Thymus (tissue), 11 donors: Measurements from ENCODE around the gene MEGF11. TPM values are rescaled to one million over a fixed set of nuclear protein-coding genes. Genes with fewer than 3 reads are reported as not detected.

Experiments
- DNase-seq, 9 donors: peaks; one replicate each; pipeline ENCODE4 v3.0.0-alpha.2; 2013; ENCODE audit warnings: low spot score in 9 of 9, low read depth in 6 of 9, missing footprints in 1 of 9
- H3K27ac ChIP-seq, 2 donors: one replicate each; pipeline ENCODE4 v1.5.1; 2013; ENCODE audit warnings: control low read depth in 1 of 2, low read depth in 1 of 2, low read length in 1 of 2, mild to moderate bottlenecking in 1 of 2, moderate library complexity in 1 of 2
- H3K27me3 ChIP-seq, 2 donors: one replicate each; pipeline ENCODE4 v1.5.1; 2013; ENCODE audit warnings: low read length in 1 of 2; ENCODE audit not compliant: control insufficient read depth in 2 of 2, insufficient read depth in 1 of 2
- H3K36me3 ChIP-seq, 2 donors: one replicate each; pipeline ENCODE4 v1.5.1; 2013; ENCODE audit warnings: low read length in 1 of 2, mild to moderate bottlenecking in 1 of 2, moderate library complexity in 1 of 2; ENCODE audit not compliant: control insufficient read depth in 2 of 2, insufficient read depth in 2 of 2
- H3K4me1 ChIP-seq, 2 donors: one replicate each; pipeline ENCODE4 v1.5.1; 2013; ENCODE audit warnings: low read length in 2 of 2; ENCODE audit not compliant: control insufficient read depth in 2 of 2, insufficient read depth in 2 of 2
- H3K4me3 ChIP-seq, 2 donors: one replicate each; pipeline ENCODE4 v1.5.1; 2013; ENCODE audit warnings: low read length in 2 of 2, control low read depth in 1 of 2, mild to moderate bottlenecking in 1 of 2
- H3K9me3 ChIP-seq, 2 donors: one replicate each; pipeline ENCODE4 v1.5.1; 2013; ENCODE audit warnings: low read length in 1 of 2, mild to moderate bottlenecking in 1 of 2; ENCODE audit not compliant: control insufficient read depth in 2 of 2, insufficient read depth in 1 of 2
- WGBS: extraction: QIAGEN DNeasy Blood & Tissue Kit; methylation state at CpG from one replicate; pipeline ENCODE4 v1.1.7; 2013; 5-methylcytosine and 5-hydroxymethylcytosine counted together
- polyA plus RNA-seq: library from polyadenylated mRNA; stranded (reverse); fragments of 200-250 nt; gene quantifications from one replicate; pipeline ENCODE4 v1.2.3, GENCODE V29; 2013
- total RNA-seq: library from RNA; stranded (reverse); fragments of 120-200 nt; gene quantifications from one replicate; pipeline ENCODE4 v1.2.4, GENCODE V29; 2013
- donor health status: healthy.

The MEGF11 gene
- total and polyA plus RNA-seq, 2 donors: 0.28 to 0.66 TPM

DNA sequence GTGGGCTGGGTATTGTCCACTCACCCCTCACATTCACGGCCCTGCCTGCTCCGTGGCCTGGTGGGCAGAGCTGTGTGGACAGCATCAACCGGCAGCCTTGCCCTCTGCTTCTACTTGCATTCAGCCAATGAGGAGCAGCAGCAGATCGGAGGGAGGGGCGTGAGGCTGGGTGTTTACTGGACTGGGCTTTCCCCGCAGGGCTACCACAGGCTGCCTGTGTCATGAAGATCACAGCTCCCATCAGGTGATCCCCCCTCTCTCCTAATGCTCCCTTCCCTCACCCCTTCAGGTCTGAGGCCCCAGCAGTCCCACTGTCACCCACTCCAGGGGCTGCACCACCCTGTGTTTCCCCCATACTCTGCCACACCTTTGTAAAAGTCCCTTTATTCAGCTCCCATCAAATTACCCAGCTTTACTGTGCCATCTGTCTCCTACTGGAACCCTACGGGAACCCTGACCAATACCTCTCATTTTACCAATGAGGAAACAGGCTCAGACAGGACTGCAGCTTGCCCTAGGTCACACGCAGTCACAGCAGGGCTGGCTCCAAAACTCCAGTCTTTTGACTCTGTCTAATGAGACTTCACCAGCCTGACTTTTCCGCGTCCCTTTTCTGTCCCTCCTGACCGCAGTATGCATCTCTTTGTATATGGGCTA lies 81.1 kb downstream of the MEGF11 start:
- Histone ChIP-seq H3K4me1 (no peaks in the 10 kb centered on the region), H3K36me3 (no peaks in the 10 kb centered on the region), H3K27ac (no peak overlapping the region), H3K4me3 (no peak overlapping the region), H3K9me3 (no peaks in the 10 kb centered on the region), H3K27me3 (peaks cover 0 to 17% of the 10 kb centered on the region in 2 donors)
- DNase-seq: no peak
- 90% methylated on average over 11 of the region's 11 CpGs for WGBS

DNA sequence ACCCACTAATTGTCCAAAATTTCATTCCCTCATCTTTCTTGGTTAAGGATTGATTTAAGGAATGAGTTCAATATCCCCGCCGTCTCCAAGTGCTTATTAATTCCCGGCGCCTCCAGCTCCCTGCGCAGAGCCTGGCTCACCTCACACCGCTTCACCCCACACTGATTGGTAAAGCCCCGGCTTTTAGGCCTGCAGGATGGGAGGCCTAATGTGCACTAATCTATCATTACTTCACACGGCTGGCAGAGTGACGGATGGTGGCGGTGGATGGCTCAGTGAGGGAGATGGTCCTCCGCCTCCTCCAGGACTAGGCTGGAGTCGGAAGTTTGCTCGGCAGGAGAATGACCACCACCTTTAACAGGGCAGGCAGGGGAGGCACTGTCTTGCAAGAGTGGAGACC lies 81.7 kb downstream of the MEGF11 start:
- no peaks in the 10 kb centered on the region for H3K36me3 ChIP-seq
- no peaks in the 10 kb centered on the region for H3K9me3 ChIP-seq
- H3K4me3 ChIP-seq: no peak overlapping the region
- 93% methylated on average over 13 of the region's 13 CpGs for WGBS
- H3K27ac ChIP-seq: no peak overlapping the region
- H3K27me3 ChIP-seq: peaks cover 0 to 17% of the 10 kb centered on the region in 2 donors
- no peak for DNase-seq
- H3K4me1 ChIP-seq: no peaks in the 10 kb centered on the region

GRCh38 chr15:66170716-66171115 lies 82.8 kb downstream of the MEGF11 start:
- no peak overlapping the region for H3K4me3 ChIP-seq
- no peaks in the 10 kb centered on the region for H3K4me1 ChIP-seq
- H3K27me3 ChIP-seq: peaks cover 0 to 16% of the 10 kb centered on the region in 2 donors
- no peaks in the 10 kb centered on the region for H3K36me3 ChIP-seq
- no peaks in the 10 kb centered on the region for H3K9me3 ChIP-seq
- 87% methylated on average over 5 of the region's 5 CpGs for WGBS
- no peak for DNase-seq
- no peak overlapping the region for H3K27ac ChIP-seq

DNA sequence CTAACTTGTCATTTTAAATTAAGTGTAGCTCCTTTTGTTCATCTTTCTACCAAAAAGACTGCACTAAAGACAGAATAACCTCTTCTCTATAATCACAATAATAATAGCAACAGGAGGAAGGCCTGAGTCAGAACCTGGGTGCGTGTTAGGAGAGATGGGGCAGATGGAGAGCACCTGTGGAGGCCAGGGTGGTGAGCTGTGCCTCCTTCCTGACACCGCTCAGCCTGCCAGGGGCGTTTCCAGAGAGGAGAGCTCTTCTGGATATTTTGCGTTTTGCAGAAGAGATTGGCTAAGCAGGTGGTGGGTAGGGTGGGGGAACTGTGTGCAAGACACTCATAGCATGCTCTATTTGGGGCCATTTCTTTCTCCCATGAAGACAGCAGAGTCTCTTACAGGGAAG lies 83.5 kb downstream of the MEGF11 start:
- no peaks in the 10 kb centered on the region for H3K4me1 ChIP-seq
- DNase-seq: no peak
- WGBS: 92% methylated on average over 4 of the region's 4 CpGs

DNA sequence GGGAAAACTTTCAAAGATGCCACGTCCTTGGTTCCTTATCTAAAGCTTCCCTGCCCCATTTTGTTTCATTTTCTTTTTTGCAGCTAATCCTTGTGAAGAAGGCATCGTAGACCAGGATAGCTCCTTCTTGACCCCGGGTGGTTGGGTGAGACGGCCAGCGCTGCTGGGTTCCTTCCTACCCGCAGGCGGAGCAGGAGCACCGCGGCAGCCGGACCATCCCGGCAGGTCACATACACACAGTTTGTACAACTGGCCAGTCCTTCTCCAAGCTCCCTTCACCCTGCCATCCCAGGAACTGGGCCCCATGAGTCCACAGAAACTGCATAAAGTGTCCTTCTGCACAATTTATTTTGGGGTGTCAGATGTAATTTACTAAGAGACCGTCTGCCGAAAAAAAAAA lies 83.9 kb downstream of the MEGF11 start:
- Histone ChIP-seq H3K27ac (no peak overlapping the region), H3K27me3 (peaks cover 0 to 17% of the 10 kb centered on the region in 2 donors), H3K4me1 (no peaks in the 10 kb centered on the region), H3K4me3 (no peak overlapping the region), H3K9me3 (no peaks in the 10 kb centered on the region), H3K36me3 (no peaks in the 10 kb centered on the region)
- DNase-seq: no peak
- 91% methylated on average over 13 of the region's 13 CpGs for WGBS

More for the DNA sequence above, 83.5 kb downstream of the MEGF11 start:
- H3K9me3 ChIP-seq: no peaks in the 10 kb centered on the region
- H3K27ac ChIP-seq: no peak overlapping the region
- no peaks in the 10 kb centered on the region for H3K36me3 ChIP-seq
- H3K4me3 ChIP-seq: no peak overlapping the region
- peaks cover 0 to 17% of the 10 kb centered on the region in 2 donors for H3K27me3 ChIP-seq

GRCh38 chr15:66169023-66169422 lies 84.5 kb downstream of the MEGF11 start:
- H3K27ac ChIP-seq: no peak overlapping the region
- 95% methylated on average over 12 of the region's 12 CpGs for WGBS
- no peaks in the 10 kb centered on the region for H3K9me3 ChIP-seq
- DNase-seq: no peak
- H3K36me3 ChIP-seq: no peaks in the 10 kb centered on the region
- no peaks in the 10 kb centered on the region for H3K4me1 ChIP-seq
- H3K27me3 ChIP-seq: peaks cover 0 to 14% of the 10 kb centered on the region in 2 donors
- no peak overlapping the region for H3K4me3 ChIP-seq

- Histone ChIP-seq H3K4me1 (no peaks in the 10 kb centered on the region), H3K9me3 (no peaks in the 10 kb centered on the region), H3K27me3 (peaks cover 0 to 11% of the 10 kb centered on the region in 2 donors), H3K36me3 (no peaks in the 10 kb centered on the region), H3K27ac (no peak overlapping the region), H3K4me3 (no peak overlapping the region)
- no peak for DNase-seq
- WGBS: 92% methylated on average over 7 of the region's 7 CpGs
Measured at GRCh38 chr15:66167854-66168253, 85.7 kb downstream of the MEGF11 start.

GRCh38 chr15:66165856-66166255 lies 87.7 kb downstream of the MEGF11 start:
- no peaks in the 10 kb centered on the region for H3K9me3 ChIP-seq
- H3K27ac ChIP-seq: no peak overlapping the region
- no peak for DNase-seq
- 97% methylated on average over 6 of the region's 6 CpGs for WGBS
- H3K4me1 ChIP-seq: peaks cover 0 to 11% of the 10 kb centered on the region in 2 donors
- H3K4me3 ChIP-seq: no peak overlapping the region
- no peaks in the 10 kb centered on the region for H3K36me3 ChIP-seq
- H3K27me3 ChIP-seq: peaks cover 0 to 2% of the 10 kb centered on the region in 2 donors

GRCh38 chr15:66164788-66165187 lies 88.8 kb downstream of the MEGF11 start:
- no peak overlapping the region for H3K4me3 ChIP-seq
- H3K9me3 ChIP-seq: no peaks in the 10 kb centered on the region
- no peak overlapping the region for H3K27ac ChIP-seq
- 93% methylated on average over 4 of the region's 4 CpGs for WGBS
- no peak for DNase-seq
- H3K36me3 ChIP-seq: no peaks in the 10 kb centered on the region
- H3K27me3 ChIP-seq: peaks cover 0 to 2% of the 10 kb centered on the region in 2 donors
- H3K4me1 ChIP-seq: peaks cover 0 to 13% of the 10 kb centered on the region in 2 donors
